H1 (cell line): ENCODE measurements around the gene LRP11. TPM values are rescaled to one million over a fixed set of nuclear protein-coding genes. Genes with fewer than 3 reads are reported as not detected.

Experiments
- CTCF ChIA-PET: fragments of 300-600 bp; sonication (Branson Sonifier 250); formaldehyde crosslinking; loops from one replicate; lab custom pipeline; 2021; ENCODE audit not compliant: partially characterized antibody; lab: Charles Lee
- POLR2A ChIA-PET: fragments of 300-600 bp; sonication (Branson Sonifier 250); formaldehyde crosslinking; loops from one replicate; lab custom pipeline; 2021; ENCODE audit warnings: inconsistent platforms; ENCODE audit not compliant: partially characterized antibody; lab: Charles Lee
- DNase-seq, 2 experiments: peaks; one replicate each; pipeline versions ENCODE4 v3.0.0 to v3.0.0-alpha.2; 2010 to 2022; ENCODE audit warnings: low spot score in 2 of 2, low read depth in 1 of 2, mixed read lengths in 1 of 2
- FAIRE-seq: peaks from 2 replicates; lab custom pipeline; 2011; peaks lifted over from hg19 to GRCh38; lab: Jason Lieb, UNC
- H2AFZ ChIP-seq: 2 replicates; pipeline ENCODE4 v1.8.1; 2012; ENCODE audit warnings: low read length, inconsistent platforms
- H2AK5ac ChIP-seq: 2 replicates; pipeline ENCODE4 v1.6.1; 2013; ENCODE audit warnings: low read depth, low read length
- H2BK120ac ChIP-seq: replicated peaks from 2 replicates; pipeline ENCODE3; 2013; ENCODE audit warnings: low read depth, low read length, inconsistent platforms
- H2BK12ac ChIP-seq: 2 replicates; pipeline ENCODE4 v1.6.1; 2013; ENCODE audit warnings: low read depth, low read length
- H2BK15ac ChIP-seq: 2 replicates; pipeline ENCODE4 v1.6.1; 2013; ENCODE audit warnings: low read length
- H2BK20ac ChIP-seq: 2 replicates; pipeline ENCODE4 v1.6.1; 2013; ENCODE audit warnings: low read length
- H2BK5ac ChIP-seq: 2 replicates; pipeline ENCODE4 v1.6.1; 2013; ENCODE audit warnings: low read depth, low read length
- H3K14ac ChIP-seq: 2 replicates; pipeline ENCODE4 v1.6.1; 2013; ENCODE audit warnings: inconsistent platforms; ENCODE audit not compliant: insufficient read length
- H3K18ac ChIP-seq: 2 replicates; pipeline ENCODE4 v1.6.1; 2013; ENCODE audit warnings: low read length; ENCODE audit errors: extremely low read depth
- H3K23ac ChIP-seq: 2 replicates; pipeline ENCODE4 v1.6.1; 2013; ENCODE audit warnings: inconsistent platforms; ENCODE audit not compliant: insufficient read length
- H3K23me2 ChIP-seq: 2 replicates; pipeline ENCODE4 v1.6.1; 2013; ENCODE audit warnings: low read depth, low read length
- H3K27ac ChIP-seq: 2 replicates; pipeline ENCODE4 v1.6.1; 2011; ENCODE audit warnings: low read depth, low read length, inconsistent platforms
- H3K27me3 ChIP-seq, 4 experiments: replicated peaks in 1 of 4; 1 replicate in 1 of 4; 2 replicates in 3 of 4; pipeline versions ENCODE4 v1.6.1 to v1.8.1; 2011 to 2013; ENCODE audit warnings: low read length in 3 of 4, mild to moderate bottlenecking in 3 of 4, inconsistent platforms in 2 of 4, mixed read lengths in 2 of 4, moderate library complexity in 1 of 4; ENCODE audit not compliant: control insufficient read depth in 3 of 4, insufficient read depth in 3 of 4; ENCODE audit errors: extremely low read depth in 1 of 4
- H3K36me3 ChIP-seq, 4 experiments: 2 replicates each; pipeline versions ENCODE4 v1.6.1 to v1.8.1; 2011 to 2013; ENCODE audit warnings: mild to moderate bottlenecking in 4 of 4, low read length in 3 of 4, moderate library complexity in 2 of 4, control low read depth in 1 of 4, inconsistent platforms in 1 of 4; ENCODE audit not compliant: insufficient read depth in 4 of 4, control insufficient read depth in 2 of 4
- H3K4ac ChIP-seq: replicated peaks from 2 replicates; pipeline ENCODE3; 2013; ENCODE audit warnings: low read length, low read depth, mixed read lengths, inconsistent platforms; ENCODE audit not compliant: insufficient read length
- H3K4me1 ChIP-seq, 4 experiments: replicated peaks in 1 of 4; 1 replicate in 1 of 4; 2 replicates in 3 of 4; pipeline versions ENCODE4 v1.6.1 to v1.8.1; 2011 to 2013; ENCODE audit warnings: low read length in 3 of 4, inconsistent platforms in 2 of 4, mixed read lengths in 1 of 4; ENCODE audit not compliant: insufficient read depth in 4 of 4, control insufficient read depth in 3 of 4
- H3K4me2 ChIP-seq, 2 experiments: 2 replicates each; pipeline versions ENCODE4 v1.6.1 to v1.8.1; 2011 to 2013; ENCODE audit warnings: low read depth in 2 of 2, low read length in 2 of 2, control low read depth in 1 of 2, inconsistent platforms in 1 of 2, mild to moderate bottlenecking in 1 of 2; ENCODE audit not compliant: insufficient read depth in 1 of 2
- H3K4me3 ChIP-seq, 4 experiments: fragments of 200-600, 300-600 bp in 1 of 4; sonication (generic), shearing (Covaris generic), sonication (Bioruptor Twin) in 1 of 4; 2 replicates each; pipeline versions ENCODE4 v1.5.1 to v1.8.1; 2011 to 2016; ENCODE audit warnings: low read length in 4 of 4, low read depth in 3 of 4, control low read depth in 2 of 4, inconsistent platforms in 2 of 4, mild to moderate bottlenecking in 2 of 4, mixed read lengths in 1 of 4, moderate library complexity in 1 of 4; ENCODE audit not compliant: insufficient read depth in 2 of 4; ENCODE audit errors: extremely low read depth in 1 of 4
- H3K56ac ChIP-seq: replicated peaks from 2 replicates; pipeline ENCODE3; 2013; ENCODE audit warnings: low read depth, mild to moderate bottlenecking, mixed read lengths, low read length, inconsistent platforms; ENCODE audit not compliant: insufficient read length
- H3K79me1 ChIP-seq: 2 replicates; pipeline ENCODE4 v1.6.1; 2013; ENCODE audit warnings: low read depth, low read length, control low read depth
- H3K79me2 ChIP-seq, 2 experiments: 2 replicates each; pipeline versions ENCODE4 v1.6.1 to v1.8.1; 2012 to 2013; ENCODE audit warnings: low read length in 2 of 2, mild to moderate bottlenecking in 2 of 2, inconsistent platforms in 1 of 2; ENCODE audit not compliant: insufficient read depth in 2 of 2, control insufficient read depth in 1 of 2
- H3K9ac ChIP-seq, 4 experiments: replicated peaks in 1 of 4; 1 replicate in 1 of 4; 2 replicates in 3 of 4; pipeline versions ENCODE4 v1.6.1 to v1.8.1; 2011 to 2013; ENCODE audit warnings: low read depth in 3 of 4, low read length in 3 of 4, control low read depth in 2 of 4, mild to moderate bottlenecking in 2 of 4, moderate library complexity in 2 of 4, inconsistent platforms in 1 of 4; ENCODE audit errors: extremely low read depth in 1 of 4
- H3K9me3 ChIP-seq, 2 experiments: 2 replicates each; pipeline versions ENCODE4 v1.6.1 to v1.8.1; 2012 to 2013; ENCODE audit warnings: mild to moderate bottlenecking in 2 of 2, moderate library complexity in 2 of 2, control low read depth in 1 of 2, inconsistent platforms in 1 of 2, low read depth in 1 of 2, low read length in 1 of 2, mixed read lengths in 1 of 2; ENCODE audit not compliant: insufficient read depth in 2 of 2
- H4K20me1 ChIP-seq, 2 experiments: replicated peaks in 1 of 2; 2 replicates each; pipeline versions ENCODE3 to v1.8.1; 2011 to 2013; ENCODE audit warnings: inconsistent platforms in 2 of 2, low read length in 2 of 2, mild to moderate bottlenecking in 1 of 2; ENCODE audit not compliant: insufficient read depth in 2 of 2, control insufficient read depth in 1 of 2
- H4K5ac ChIP-seq: 2 replicates; pipeline ENCODE4 v1.6.1; 2013; ENCODE audit warnings: low read length, low read depth, mixed read lengths, inconsistent platforms; ENCODE audit not compliant: insufficient read length
- H4K8ac ChIP-seq: 2 replicates; pipeline ENCODE4 v1.8.0; 2013; ENCODE audit warnings: mild to moderate bottlenecking, moderate library complexity, low read length, inconsistent platforms; ENCODE audit not compliant: insufficient read depth; ENCODE audit errors: extremely low read depth
- H4K91ac ChIP-seq: replicated peaks from 2 replicates; pipeline ENCODE3; 2013; ENCODE audit warnings: low read length, mixed read lengths, inconsistent platforms; ENCODE audit not compliant: insufficient read length
- BCL11A ChIP-seq, 2 experiments: IDR thresholded peaks; one replicate each; pipeline ENCODE4 v1.6.1; 2011; ENCODE audit warnings: low read depth in 2 of 2, low read length in 2 of 2, mild to moderate bottlenecking in 2 of 2
- CBX8 ChIP-seq: fragments of 300-800, 300-1000 bp; sonication (generic); IDR thresholded peaks from 2 replicates; pipeline ENCODE4 v1.7.1; 2016; ENCODE audit warnings: low read depth, low read length, borderline replicate concordance
- POLR2AphosphoS5 ChIP-seq: IDR thresholded peaks from 2 replicates; pipeline ENCODE4 v1.6.1; 2011; ENCODE audit warnings: low read depth, low read length
- POU5F1 ChIP-seq: IDR thresholded peaks from 2 replicates; pipeline ENCODE4 v1.6.1; 2011; ENCODE audit warnings: low read depth, mild to moderate bottlenecking, low read length, moderate library complexity
- RFX5 ChIP-seq: IDR thresholded peaks from 2 replicates; pipeline ENCODE4 v1.6.1; 2011; ENCODE audit warnings: low read depth, low read length, improper control_type of control experiment, borderline replicate concordance
- RXRA ChIP-seq: IDR thresholded peaks from 2 replicates; pipeline ENCODE4 v1.6.1; 2011; ENCODE audit warnings: low read depth, mild to moderate bottlenecking, low read length, moderate library complexity; ENCODE audit not compliant: insufficient read depth
- SIRT6 ChIP-seq: IDR thresholded peaks from one replicate; pipeline ENCODE4 v1.7.1; 2012; ENCODE audit warnings: low read length, inconsistent platforms
- SIX5 ChIP-seq: IDR thresholded peaks from 2 replicates; pipeline ENCODE4 v1.6.1; 2011; ENCODE audit warnings: mild to moderate bottlenecking, low read depth, low read length
- TEAD4 ChIP-seq: IDR thresholded peaks from 2 replicates; pipeline ENCODE4 v1.6.1; 2012; ENCODE audit warnings: low read depth, low read length, inconsistent platforms, mixed read lengths
- ZNF274 ChIP-seq: IDR thresholded peaks from 2 replicates; pipeline ENCODE4 v1.7.0; 2012; ENCODE audit warnings: low read length, borderline replicate concordance; ENCODE audit errors: extremely low read depth
- WGBS, 2 experiments: shearing (Covaris generic) in 1 of 2; methylation state at CpG; one replicate each; pipeline versions ENCODE4 v1.1.6 to v1.1.7; 2013 to 2015; ENCODE audit warnings: low lambda C conversion rate in 2 of 2, mixed read lengths in 2 of 2, inconsistent platforms in 1 of 2, low coverage in 1 of 2, missing lambda C conversion rate in 1 of 2; ENCODE audit not compliant: insufficient replicate concordance in 2 of 2, insufficient coverage in 1 of 2, insufficient read length in 1 of 2; ENCODE audit errors: extremely low coverage in 1 of 2, missing lambda C conversion rate in 1 of 2; 5-methylcytosine and 5-hydroxymethylcytosine counted together
- polyA plus RNA-seq, 7 experiments: library from polyadenylated mRNA; depleted of rRNA in 3 of 7; stranded (reverse) in 5 of 7; unstranded in 2 of 7; fragments of >200 nt in 5 of 7; fragments of 200-250 nt in 2 of 7; gene quantifications; 1 replicate in 5 of 7; 2 replicates in 1 of 7; 4 replicates in 1 of 7; pipeline versions ENCODE4 v1.2.1 to v1.2.3, GENCODE V29; 2011 to 2013; ENCODE audit warnings: missing spikeins in 2 of 7, mixed read lengths in 2 of 7
- total RNA-seq: library from RNA; stranded (reverse); fragmentation: NEBNext Ultra II Directional; extraction: Animal tissue kit (Norgen Biotek cat#: 25700); gene quantifications from 2 replicates; pipeline ENCODE4 v1.2.1, GENCODE V29; 2021
- TF ChIP-seq, protein P1 (sequence below): IDR thresholded peaks from 2 replicates; pipeline ENCODE4 v1.6.1; 2012; ENCODE audit warnings: inconsistent platforms
- TF ChIP-seq, protein P2 (sequence below): IDR thresholded peaks from 2 replicates; pipeline ENCODE4 v1.6.1; 2011; ENCODE audit warnings: low read length, improper control_type of control experiment

Gene LRP11
- total and polyA plus RNA-seq, 2 of the 8 experiments (the other 6 are each of a cell fraction or from before 2014, with no cell fraction given): 11.0 to 20.0 TPM

DNA sequence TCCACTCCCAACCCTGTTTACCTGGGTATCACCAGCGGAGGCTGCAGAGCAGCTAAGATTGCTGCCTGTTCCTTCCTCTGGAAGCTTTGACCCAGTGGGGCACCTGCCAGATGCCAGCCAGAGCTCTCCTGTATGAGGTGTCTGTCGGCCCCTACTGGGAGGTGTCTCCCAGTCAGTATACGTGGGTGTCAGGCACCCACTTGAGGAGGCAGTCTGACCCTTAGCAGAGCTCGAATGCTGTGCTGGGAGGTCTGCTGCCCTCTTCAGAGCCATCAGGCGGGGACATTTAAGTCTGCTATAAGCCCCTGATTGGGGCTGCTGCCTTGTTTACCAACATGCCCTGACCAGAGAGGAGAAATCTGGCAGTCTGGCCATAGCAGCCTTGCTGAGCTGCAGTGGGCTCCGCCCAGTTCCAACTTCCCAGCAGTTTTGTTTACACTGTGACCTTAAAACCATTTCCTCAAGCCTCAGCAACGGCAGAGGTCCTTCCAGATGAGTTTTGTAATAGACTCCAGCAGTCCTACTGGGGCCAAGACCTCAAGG is 31.0 kb upstream of the LRP11 start:
- Histone ChIP-seq H3K4me2 (no peak overlapping the region), H4K20me1 (no peaks in the 10 kb centered on the region), H2BK120ac (no peak overlapping the region), H4K5ac (no peak overlapping the region), H4K91ac (no peak overlapping the region), H2BK20ac (no peak overlapping the region), H2AFZ (no peak overlapping the region), H2BK15ac (no peak overlapping the region), H3K4me3 (no peak overlapping the region), H3K9ac (no peak overlapping the region), H3K79me1 (no peaks in the 10 kb centered on the region), H3K18ac (no peak overlapping the region), H2AK5ac (no peak overlapping the region), H2BK12ac (no peak overlapping the region), H3K14ac (no peak overlapping the region), H2BK5ac (no peak overlapping the region), H3K27ac (no peak overlapping the region), H3K56ac (no peak overlapping the region), H3K36me3 (no peaks in the 10 kb centered on the region), H3K4ac (no peak overlapping the region), H3K27me3 (no peaks in the 10 kb centered on the region), H3K23ac (no peak overlapping the region), H3K4me1 (peaks cover 0 to 4% (median 0%) of the 10 kb centered on the region in 4 experiments; a peak in 2 of 7 replicates), H3K79me2 (no peaks in the 10 kb centered on the region), H4K8ac (no peak overlapping the region), H3K23me2 (no peaks in the 10 kb centered on the region; the same call in 1 of the 2 replicates), H3K9me3 (no peaks in the 10 kb centered on the region)
- FAIRE-seq (no peak), DNase-seq (no peak)
- ChIA-PET CTCF (interaction anchor here (0.8 to 2.9 kb wide), 11 partner anchors 9 to 291 kb away, joined by 3 to 15 read pairs (median 5); no protein-coding TSS in a partner anchor), POLR2A (interaction anchor here (1.1 kb wide), 1 partner anchor 9 kb away, joined by 3 read pairs; no protein-coding TSS in a partner anchor)
- 77% methylated on average over 7 of the region's 7 CpGs; no CpG with 5 or more reads in 1 of the 2 experiments for WGBS, 2 experiments
- TF ChIP-seq, protein P1, sequence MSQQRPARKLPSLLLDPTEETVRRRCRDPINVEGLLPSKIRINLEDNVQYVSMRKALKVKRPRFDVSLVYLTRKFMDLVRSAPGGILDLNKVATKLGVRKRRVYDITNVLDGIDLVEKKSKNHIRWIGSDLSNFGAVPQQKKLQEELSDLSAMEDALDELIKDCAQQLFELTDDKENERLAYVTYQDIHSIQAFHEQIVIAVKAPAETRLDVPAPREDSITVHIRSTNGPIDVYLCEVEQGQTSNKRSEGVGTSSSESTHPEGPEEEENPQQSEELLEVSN: no peak
- no peak for TF ChIP-seq CBX8
- no peak for TF ChIP-seq TEAD4
- TF ChIP-seq ZNF274: no peak
- TF ChIP-seq BCL11A (IDR thresholded peaks at IDR 0.05; ENCODE audit: low read depth in 2 of 2, low read length in 2 of 2): no peak
- TF ChIP-seq POLR2AphosphoS5: no peak
- no peak for TF ChIP-seq SIRT6
- no peak for TF ChIP-seq POU5F1
- no peak for TF ChIP-seq SIX5
- TF ChIP-seq RXRA: no peak
- no peak for TF ChIP-seq RFX5
- TF ChIP-seq, protein P2, sequence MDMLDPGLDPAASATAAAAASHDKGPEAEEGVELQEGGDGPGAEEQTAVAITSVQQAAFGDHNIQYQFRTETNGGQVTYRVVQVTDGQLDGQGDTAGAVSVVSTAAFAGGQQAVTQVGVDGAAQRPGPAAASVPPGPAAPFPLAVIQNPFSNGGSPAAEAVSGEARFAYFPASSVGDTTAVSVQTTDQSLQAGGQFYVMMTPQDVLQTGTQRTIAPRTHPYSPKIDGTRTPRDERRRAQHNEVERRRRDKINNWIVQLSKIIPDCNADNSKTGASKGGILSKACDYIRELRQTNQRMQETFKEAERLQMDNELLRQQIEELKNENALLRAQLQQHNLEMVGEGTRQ: no peak
